NCI-H2107 treated with DMSO at 0.1 percent for 48 hours (cell line): Measurements from ENCODE around the gene OMP.
"Not testable (repeated sequence)": the region's sequence is repeated elsewhere in the genome, so short reads cannot be mapped to it uniquely, and the experiment has no call there.

Experiments
- DNase-seq: peaks from one replicate; lab custom pipeline; 2025; ENCODE audit not compliant: unreplicated experiment; lab: John Stamatoyannopoulos, UW

OMP gene

DNA sequence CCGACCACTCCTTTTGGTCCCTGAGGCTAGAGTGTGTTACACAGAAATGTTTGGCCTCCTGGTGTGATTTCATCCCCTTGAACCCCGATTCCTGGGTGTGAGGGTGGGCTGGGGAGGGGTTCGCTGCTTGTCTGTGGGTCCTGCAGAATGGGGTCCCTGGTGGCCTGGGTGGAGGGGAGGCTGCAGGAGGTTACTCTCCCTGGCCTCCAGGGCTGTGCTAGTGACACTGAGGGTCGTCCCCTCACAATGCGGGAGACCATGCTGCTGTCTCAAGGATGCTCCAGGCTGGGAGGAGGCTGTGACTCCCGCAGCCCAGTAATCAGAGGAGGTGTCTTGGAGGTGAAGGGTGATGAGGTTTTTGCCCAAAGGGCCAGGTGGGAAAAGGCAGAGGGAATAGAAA lies 17.0 kb upstream of the OMP start:
- DNase-seq, result no peak

DNA sequence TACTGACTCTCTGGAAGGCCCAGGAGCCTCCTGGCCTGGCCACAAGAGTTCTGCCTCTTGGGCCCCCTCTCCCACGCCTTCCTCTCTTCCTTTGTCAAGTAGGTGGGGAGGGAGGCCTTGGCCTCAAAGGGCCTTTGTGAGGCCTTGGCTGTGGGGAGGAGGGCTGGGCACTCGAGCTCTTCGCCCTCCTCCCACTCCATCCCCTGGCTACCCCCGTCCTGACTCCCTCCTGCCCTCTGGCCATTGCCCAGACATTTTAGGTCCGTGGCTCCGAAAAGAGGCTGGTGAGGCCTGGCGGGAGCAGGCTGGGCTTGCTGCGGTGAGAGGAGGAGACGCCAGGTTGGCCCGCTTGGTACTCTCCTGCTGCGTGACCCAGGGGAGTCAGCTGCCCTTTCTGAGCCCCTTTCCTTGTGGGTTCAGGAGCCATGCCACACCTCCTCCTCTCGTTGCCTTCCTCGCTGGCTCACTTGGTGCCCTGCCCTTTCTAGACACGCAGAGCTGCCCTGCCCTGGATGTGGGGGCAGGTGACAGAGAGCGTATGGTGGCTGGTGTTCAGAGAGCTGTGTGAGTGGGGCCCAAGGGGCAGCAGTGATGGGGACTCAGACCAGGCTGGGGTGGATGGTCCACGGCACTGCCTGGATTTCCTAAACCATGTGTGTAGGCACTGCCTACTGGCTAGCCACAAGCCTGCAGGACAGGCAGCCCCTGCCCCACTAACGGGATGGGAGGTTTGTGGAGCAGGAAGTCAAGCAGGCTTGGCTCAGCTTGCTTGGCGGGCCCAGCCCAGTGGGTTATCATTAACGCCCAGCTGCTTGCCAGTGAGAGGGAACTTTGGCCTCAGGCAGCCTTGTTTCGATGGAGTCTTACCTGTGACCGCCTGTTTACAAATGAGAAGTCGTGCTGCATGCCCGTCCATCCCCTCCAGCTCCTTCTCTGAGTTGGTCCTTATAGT lies 15.8 kb upstream of the OMP start:
- no peak for DNase-seq

DNA sequence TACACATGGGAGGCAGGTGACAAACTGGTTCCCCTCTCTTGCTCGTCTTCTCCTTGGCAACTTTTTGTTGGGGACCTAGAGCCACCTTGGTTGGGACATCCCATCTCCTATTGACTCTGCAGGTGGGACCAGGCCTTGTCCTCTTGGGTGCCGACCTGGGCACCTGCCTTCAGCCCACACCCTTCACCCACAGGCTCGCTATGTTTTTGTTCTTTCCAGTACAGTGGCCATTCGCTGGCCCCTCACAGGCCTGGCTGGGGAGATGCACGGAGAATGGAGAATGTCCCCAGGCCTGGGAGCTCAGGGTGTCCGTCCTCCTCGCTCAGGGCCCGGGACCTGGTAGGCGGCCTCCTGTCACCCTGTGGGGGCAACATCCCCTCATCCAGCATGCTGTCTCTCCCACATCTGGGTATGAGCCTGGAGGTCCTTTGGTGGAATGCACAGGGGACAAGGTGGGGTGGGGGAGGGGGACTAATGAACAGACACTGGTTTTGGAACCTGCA lies 14.9 kb upstream of the OMP start:
- DNase-seq, result no peak

DNA sequence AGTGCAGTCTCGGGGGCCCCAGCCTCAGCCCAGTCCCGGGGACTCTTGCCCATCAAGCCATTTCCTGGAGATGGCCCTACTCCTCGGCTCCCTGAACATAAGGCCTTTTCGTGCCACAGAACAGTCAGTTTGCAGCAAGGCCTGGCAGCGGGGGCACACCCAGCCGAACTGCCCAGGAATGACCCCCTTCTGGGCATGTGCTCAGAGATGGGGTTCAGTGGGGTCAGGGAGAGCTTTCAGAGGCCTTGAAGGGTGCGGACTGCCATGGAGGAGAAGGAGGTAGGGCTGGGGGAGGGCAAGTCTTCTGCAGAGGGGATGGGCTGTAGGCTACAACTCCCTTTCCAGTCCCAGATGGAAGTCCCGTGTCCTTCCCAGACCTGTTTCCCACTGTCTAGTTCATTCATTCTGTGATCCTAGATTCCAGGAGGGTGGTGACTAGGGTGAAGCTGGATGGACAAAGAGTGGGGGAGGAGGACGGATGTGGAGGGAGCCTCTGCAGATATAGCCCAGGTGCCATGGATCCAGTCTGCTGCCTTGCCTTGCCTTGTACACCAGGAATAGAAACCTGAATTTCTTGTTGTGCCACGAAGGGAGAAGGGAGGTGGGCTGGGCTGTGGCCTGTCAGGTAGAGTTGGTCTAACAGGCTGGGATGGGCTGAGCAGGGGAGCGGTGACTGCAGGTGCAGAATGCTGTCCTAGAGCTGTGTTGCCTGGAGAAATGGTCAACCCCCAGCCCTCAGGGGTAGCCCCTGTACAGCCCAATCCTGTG lies 14.2 kb upstream of the OMP start:
- no peak for DNase-seq

DNA sequence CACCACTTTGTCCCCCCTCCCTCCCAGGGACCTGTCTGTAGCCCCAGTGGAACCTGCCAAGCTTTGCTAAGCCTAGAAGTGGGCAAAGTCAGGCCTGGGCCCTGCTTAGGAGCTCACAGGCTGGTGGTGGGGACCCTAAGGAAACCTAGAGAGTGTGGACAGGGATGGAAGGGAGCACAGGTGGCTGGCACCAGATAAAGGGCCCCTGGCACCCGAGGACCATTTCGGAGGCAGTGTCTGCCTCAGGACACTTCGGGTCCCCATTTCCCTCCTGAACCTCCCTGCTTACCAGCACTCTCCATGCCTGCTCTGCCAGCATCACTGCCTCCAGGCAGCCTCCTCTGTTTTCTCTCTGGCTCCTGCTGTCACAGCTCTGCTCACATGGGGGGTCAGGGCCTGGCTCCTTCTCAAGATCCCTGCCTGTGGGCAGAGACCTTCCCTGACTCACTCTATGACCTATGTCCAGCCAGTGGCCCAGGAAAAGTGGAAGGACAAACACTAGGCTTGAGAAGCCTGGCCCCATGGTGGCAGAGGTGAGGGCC lies 13.6 kb upstream of the OMP start:
- DNase-seq, result no peak

DNA sequence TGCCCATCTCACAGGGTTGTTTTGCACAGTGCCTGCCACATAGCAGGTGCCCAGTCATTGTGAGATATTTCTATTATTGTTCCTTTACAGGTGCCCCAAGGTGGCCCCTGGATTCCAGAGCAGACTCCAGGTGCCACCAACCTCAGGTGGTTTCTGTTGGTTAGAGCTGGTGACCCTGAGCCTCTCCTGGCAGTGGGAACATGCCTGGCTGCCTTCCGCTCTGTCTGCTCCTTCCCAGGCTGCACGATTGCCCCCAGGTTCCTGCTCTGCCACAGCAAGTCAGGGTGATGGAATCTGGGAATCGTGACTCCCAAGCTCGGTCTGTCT lies 12.6 kb upstream of the OMP start:
- DNase-seq, result no peak

DNA sequence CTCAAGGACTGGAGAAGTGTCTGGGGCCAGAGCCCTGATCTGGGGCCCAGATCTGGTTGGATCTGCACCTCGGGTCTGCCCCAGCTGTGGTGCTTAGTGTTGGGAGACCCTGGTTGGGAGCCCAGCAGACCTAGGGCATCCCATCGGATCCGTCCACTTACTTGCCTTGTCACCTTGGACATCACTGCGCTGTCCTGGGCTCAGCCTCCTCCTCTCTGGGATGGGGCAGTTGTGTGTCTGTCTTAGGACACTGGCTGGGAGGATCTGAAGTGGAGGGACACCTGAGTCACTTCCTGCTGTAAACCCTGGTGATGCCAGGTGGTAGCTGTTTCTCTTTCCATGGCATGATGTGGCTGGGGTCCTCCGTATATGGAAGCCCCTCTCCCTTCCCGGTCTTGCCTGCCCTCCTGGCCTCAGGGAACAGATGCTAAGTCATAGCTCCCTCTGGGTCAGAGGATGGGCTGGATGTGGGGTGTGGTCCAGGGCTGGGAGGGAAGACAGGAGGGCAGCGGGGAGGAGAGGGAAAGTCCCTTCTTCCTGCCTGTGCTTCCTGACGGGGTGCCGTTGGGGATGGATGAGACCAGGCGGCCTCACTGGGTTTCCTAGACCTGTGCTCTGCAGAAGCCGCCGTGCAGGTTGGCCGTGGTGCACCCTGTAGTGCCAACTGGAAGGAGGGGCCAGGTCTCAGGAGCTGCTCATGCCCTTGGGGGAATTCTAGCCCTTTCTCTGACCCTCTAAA lies 12.1 kb upstream of the OMP start:
- DNase-seq, result no peak

DNA sequence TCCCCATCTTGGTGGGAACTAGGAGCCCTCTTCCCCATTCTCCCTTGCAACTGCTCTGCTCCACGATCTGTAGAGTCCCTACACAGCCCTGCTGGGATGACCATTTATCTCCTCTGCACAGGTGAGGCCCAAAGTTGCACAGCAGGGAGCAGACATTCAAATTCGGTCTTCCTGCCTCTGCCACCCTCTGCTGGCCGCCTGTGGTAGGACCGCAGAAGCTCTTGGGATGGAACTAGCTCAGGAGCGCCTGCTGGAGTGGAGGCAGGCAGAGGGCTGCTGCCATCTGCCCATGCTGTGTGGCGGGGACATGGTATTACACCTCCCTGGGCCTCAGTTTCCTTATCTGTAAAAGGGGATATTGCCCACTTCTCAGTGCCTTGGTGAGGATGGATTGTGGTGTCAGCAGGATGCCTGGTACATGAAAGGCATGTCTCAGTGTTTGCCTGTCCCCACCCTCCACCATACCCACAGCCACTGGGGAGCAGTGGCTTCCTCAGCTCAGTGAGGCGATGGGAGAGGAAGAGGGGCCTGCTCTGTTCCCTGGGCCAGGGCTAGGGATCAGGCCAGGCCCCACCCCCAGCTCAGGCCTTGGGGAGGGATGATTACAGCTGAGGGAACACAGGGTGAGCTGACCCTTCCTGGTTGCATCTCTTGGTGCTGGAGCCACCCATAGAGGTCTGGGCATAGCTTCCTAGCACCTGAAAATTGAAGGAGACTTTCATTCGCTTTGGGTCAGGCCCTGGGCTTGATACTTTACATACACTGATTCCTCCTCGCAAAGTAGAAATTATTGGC lies 11.3 kb upstream of the OMP start:
- peak; percentile 72 for DNase-seq

DNA sequence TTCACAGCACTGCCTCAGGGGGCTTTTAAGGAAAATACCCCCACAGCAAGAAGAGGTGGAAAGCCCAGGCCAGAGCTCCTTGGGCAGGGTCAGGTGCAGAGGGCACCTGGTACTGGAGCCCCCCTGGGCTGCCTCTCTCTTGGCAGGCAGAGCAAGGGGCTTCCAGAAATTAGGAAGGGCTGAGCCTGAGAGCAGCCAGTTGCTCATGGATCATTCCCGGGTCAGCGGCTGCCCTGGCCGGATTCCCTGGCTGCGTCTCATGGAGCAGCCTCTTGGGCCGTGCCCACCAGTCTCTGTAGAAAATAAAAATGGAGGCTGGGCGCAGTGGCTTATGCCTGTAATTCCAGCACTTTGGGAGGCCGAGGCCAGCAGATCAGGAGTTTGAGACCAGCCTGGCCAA lies 10.3 kb upstream of the OMP start:
- no peak for DNase-seq

DNA sequence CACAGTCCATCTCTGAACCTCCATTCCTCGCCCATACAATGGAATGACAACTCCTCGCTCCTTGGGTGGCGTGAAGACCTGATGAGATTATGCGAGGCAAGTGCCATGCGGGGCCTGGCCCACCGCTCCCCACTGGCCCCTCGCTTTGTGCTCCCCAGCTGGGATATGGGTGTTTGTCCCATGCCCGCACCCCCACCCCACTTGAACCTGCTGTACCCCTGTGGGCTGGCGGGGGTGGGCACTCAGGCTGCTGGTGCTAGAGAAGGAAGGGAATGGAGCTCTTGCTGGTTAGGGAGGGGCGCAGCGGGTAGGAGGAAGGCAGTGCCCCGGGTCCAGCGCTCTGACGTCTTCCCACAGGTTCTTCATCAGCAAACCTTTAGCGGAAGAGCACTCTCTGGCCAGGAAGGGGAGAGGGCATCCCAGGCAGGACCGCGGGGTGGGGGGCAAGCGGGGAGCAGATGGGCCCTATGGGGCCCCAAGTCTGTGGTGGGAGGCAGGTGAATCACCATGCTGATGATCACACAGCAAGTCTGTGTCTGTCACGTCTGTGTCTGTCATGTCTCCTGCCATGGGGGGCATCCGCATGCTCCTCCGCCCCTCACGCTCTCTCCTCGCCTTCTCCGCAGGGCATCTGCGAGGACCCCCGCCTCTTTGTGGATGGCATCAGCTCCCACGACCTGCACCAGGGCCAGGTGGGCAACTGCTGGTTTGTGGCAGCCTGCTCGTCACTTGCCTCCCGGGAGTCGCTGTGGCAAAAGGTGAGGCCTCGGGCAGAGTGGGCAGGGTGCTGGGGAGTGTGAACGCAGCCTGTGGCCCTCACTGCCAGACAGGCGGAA lies 9.4 kb upstream of the OMP start:
- DNase-seq, result no peak

DNA sequence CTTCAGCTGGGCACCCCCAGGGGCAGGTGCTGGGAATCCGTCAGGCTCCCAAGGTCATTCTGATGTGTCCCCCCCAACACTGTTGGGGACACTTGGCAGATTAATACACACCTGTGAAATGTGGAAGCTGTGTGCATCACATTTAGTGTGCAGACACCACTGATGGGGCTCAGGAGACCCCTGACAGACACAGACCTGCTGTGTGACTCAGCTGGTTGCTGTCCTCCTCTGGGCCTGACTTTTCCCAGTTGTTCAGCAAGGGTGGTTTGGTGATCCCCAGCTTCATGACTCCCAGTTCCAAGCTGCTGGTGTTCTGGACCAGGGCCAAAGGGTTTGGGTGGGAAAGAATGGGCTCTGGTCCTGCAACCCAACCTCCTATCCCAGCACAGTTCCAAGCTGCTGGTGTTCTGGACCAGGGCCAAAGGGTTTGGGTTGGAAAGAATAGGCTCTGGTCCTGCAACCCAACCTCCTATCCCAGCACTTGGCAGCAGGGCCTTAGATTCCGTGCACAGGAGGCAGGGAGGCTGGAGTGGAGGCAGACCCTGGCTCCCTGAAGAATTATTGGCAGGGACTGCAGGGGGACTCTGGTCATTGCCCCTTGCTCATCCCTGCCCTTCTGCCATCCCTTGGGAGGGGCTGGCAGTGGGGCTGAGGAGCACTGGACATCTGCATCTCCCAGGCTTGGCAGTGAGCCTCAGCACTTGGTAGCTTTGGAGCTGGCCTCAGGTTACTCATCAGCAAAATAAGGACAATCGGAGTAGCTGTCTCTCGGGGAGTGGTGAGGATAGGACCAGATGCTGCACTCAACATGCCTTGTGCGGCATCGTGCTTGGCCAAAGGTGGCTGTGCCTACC lies 8.4 kb upstream of the OMP start:
- no peak for DNase-seq

DNA sequence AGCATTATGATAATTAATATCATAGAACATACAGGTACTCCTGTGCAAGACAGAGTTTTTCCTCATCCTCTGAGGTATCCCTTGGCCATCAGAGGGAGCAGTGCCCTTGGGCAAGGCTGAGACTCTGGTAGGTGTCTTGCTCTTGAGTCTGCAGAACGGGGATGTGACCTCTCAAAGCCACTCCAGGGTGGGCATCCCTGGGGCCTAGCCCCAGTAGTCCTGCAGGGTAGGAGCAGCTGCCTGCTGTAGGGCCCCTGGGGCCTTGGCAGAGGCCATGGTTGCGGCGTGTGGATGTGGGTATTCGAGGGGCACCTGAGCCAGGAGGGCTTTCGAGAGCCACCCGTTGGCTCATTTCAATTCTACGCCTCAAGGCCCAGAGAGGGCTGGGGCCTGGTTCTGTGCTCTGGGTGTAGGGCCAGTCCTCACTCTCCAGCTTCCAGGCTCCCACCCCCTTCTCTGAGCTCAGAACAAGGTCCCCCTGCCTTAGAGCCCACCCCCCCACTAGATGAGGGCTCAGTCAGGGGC lies 7.7 kb upstream of the OMP start:
- no peak for DNase-seq

DNA sequence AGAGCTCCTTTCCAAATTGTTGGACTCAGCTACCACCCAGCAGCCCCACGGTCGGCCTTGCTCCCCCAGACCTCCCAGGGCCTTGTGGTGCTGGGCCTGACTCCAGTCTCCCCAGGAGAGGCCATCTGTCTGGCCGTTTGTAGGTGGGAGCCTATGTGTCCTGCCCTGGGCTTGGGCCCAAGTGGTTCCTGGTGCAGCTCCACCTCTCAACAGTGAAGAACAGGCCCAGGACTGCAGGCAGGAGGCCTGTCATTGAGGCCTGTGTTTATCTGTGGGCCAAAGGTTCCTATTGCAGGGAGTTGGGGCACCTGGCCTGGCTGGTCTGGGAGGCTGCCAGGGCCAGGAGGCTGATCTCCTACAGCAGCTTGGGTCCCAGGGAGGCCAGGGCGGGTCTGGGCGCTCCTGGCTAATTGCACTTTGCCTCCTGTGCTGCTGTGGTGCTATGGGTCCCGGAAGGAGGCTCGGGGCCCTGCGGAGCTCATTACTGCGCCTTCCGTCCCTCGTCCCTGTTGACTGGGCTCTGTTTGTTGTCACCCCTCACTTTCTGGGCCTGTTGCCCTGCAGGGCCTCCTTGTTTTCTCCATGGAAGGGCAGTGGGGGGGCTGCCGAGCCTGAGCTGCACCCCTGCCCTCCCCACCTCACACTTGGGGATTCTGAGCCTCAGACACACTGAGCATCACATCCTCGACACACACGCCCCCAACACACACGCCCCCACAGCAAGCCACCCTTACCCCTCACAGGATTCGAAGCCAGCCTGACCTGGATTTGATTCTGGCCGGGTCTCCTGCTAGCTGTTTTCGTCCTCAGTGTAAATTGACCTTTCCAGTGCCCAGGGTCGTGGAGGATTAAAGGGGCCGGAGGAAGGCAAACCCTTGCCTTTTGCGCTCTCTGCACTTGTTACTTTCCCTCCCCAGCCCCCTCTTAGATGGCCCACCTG lies 6.8 kb upstream of the OMP start:
- no peak for DNase-seq

DNA sequence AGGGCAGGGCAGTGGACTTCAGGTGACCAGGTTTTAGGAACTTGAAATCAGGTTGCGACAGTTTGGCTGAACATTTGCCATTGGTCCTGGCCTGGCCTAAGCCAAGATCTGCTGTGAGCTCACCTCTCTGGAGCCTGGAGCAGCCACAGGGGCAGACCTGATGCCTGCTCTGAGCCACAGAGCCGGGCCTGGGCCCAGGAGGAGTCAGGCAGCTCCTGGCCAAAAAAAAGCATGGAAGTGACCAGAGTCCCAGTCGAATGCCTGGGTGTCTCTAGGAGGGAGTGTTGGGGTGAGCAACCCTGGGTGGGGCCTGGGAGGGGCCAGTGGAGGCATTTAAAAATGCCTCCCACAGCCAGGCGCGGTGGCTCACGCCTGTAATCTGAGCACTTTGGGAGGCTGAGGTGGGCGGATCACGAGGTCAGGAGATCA lies 6.0 kb upstream of the OMP start:
- DNase-seq, result no peak

DNA sequence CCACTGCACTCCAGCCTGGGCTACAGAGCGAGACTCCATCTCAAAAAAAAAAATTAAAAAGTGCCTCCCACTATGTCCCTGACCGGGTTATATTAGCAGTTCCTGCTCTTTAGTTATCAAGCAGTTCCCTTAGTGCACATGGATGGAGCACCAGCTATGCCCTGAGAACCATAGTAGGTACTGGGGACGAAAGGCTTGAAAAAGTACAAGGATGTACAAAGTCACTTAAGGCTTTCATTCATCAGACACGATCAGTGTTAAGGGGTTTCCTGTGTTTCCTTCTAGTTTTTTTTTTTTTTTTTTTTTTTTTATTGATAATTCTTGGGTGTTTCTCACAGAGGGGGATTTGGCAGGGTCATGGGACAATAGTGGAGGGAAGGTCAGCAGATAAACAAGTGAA lies 5.5 kb upstream of the OMP start:
- DNase-seq, result not testable (repeated sequence)

DNA sequence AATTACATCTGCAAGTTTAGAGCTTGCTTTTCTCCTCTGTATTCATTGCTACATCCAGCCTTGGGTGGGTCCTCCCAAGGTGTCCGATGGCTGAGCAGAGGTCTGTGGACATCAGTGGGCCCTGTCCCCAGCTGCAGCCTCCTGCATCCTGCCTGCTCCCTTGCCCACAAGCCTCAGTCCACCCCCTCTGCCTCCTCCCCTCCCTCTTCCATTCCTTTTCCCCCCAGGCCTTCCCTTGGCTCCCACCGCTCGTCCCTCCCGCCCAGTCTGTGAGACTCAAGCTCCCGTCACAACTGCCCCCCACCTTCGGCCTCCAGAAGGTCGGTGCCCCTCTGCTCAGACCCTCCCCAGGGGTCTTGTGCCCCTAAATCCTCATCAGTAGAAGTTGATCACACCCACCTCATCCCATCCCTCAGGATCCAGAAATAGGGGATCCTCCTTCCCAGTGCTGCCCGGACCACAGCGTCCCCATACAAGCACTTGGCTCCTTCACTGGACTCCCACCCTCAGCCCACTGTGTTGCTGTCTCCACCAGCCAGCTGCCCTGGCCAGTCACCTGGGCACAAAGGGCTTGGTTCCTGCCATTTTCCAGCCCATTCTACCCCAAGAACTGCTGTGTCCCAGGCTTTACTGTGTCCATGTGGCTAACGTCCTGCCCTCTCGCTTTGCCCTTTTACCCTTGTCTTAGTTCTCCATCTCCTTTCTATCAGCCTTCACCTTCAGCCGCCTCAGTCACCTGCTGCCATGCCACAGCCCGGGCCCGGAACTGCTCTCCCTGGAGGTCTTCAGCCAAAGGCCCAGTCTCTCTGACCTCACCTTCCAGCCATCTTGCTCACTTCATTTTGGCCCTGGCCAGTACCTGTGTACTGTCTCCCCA lies 2.2 kb upstream of the OMP start:
- no peak for DNase-seq
